PC-3 (cell line): ENCODE measurements around the gene PKP3. TPM values are rescaled to one million over a fixed set of nuclear protein-coding genes. Genes with fewer than 3 reads are reported as not detected.

ENCODE experiments used
- ATAC-seq: fragments of 200-7000 bp; cut with Tn5 transposase; 2 replicates; pipeline ENCODE4 v1.9.1; 2020; ENCODE audit warnings: mild to moderate bottlenecking, moderate library complexity
- BruUV-seq: library from RNA; stranded (reverse); fragments of 400-500 nt; replicated peaks from 2 replicates; lab custom pipeline; 2021; lab: Mats Ljungman, UMichigan
- CTCF ChIA-PET: fragments of 300-600 bp; sonication (Branson Sonifier 250); formaldehyde crosslinking; loops from one replicate; lab custom pipeline; 2022; ENCODE audit warnings: antibody characterized with exemption; lab: Charles Lee
- POLR2A ChIA-PET: fragments of 300-600 bp; sonication (Branson Sonifier 250); formaldehyde crosslinking; loops from one replicate; lab custom pipeline; 2022; ENCODE audit warnings: antibody characterized with exemption; ENCODE audit not compliant: unreplicated experiment; lab: Charles Lee
- DNase-seq: peaks from one replicate; pipeline ENCODE4 v3.0.0-alpha.2; 2015
- H2AFZ ChIP-seq: fragments of 300-600 bp; sonication (generic); 2 replicates; pipeline ENCODE4 v1.6.0; 2016; ENCODE audit warnings: antibody characterized with exemption, low read length
- H3F3A ChIP-seq: fragments of 300-600 bp; sonication (generic); one replicate; pipeline ENCODE4 v1.6.0; 2017; ENCODE audit warnings: antibody characterized with exemption, low read length, control low read depth, mild to moderate bottlenecking; ENCODE audit not compliant: unreplicated experiment
- H3K27ac ChIP-seq: fragments of 300-600 bp; sonication (generic); 2 replicates; pipeline ENCODE4 v1.5.1; 2016; ENCODE audit warnings: mild to moderate bottlenecking, low read length
- H3K27me3 ChIP-seq: fragments of 300-600 bp; sonication (generic); 2 replicates; pipeline ENCODE4 v1.6.1; 2016; ENCODE audit warnings: low read length, mixed read lengths
- H3K36me3 ChIP-seq: fragments of 300-600 bp; sonication (generic); 2 replicates; pipeline ENCODE4 v1.6.1; 2016; ENCODE audit warnings: low read depth, mixed run types, low read length, mixed read lengths
- H3K4me1 ChIP-seq: fragments of 300-600 bp; sonication (generic); 2 replicates; pipeline ENCODE4 v1.5.1; 2016; ENCODE audit warnings: low read length; ENCODE audit not compliant: insufficient read depth
- H3K4me2 ChIP-seq: fragments of 300-600 bp; sonication (generic); 2 replicates; pipeline ENCODE4 v1.6.0; 2016; ENCODE audit warnings: low read length
- H3K4me3 ChIP-seq: fragments of 300-600 bp; sonication (generic); 2 replicates; pipeline ENCODE4 v1.5.1; 2016; ENCODE audit warnings: mild to moderate bottlenecking, low read length, mixed read lengths
- H3K79me2 ChIP-seq: fragments of 300-600 bp; sonication (generic); 2 replicates; pipeline ENCODE4 v1.6.1; 2017; ENCODE audit warnings: low read length, mixed read lengths
- H3K9ac ChIP-seq: fragments of 300-600 bp; sonication (generic); 2 replicates; pipeline ENCODE4 v1.6.0; 2016; ENCODE audit warnings: mild to moderate bottlenecking, low read length
- H3K9me2 ChIP-seq: fragments of 300-600 bp; sonication (generic); replicated peaks from 2 replicates; pipeline ENCODE4 v1.6.1; 2016; ENCODE audit warnings: mixed run types, low read length, mixed read lengths
- H3K9me3 ChIP-seq: fragments of 300-600 bp; sonication (generic); 2 replicates; pipeline ENCODE4 v1.6.1; 2016; ENCODE audit warnings: low read length, mixed read lengths
- H4K20me1 ChIP-seq: fragments of 300-600 bp; sonication (generic); 2 replicates; pipeline ENCODE4 v1.6.1; 2016; ENCODE audit warnings: low read length, mixed read lengths
- EZH2 ChIP-seq: fragments of 300-600 bp; sonication (generic); IDR thresholded peaks from one replicate; pipeline ENCODE4 v1.6.1; 2017; ENCODE audit warnings: antibody characterized with exemption, mild to moderate bottlenecking, low read length; ENCODE audit not compliant: unreplicated experiment
- EZH2phosphoT487 ChIP-seq: fragments of 300-600 bp; sonication (generic); IDR thresholded peaks from 2 replicates; pipeline ENCODE4 v1.6.1; 2018; ENCODE audit warnings: mild to moderate bottlenecking, antibody characterized with exemption, low read length, borderline replicate concordance
- intact Hi-C: fragments of 100-400 bp; cut with micrococcal nuclease; formaldehyde crosslinking; loops from 2 replicates; pipeline ENCODE4 v1.9.0; 2023
- total RNA-seq: library from RNA; depleted of rRNA; stranded (reverse); fragments of >200 nt; gene quantifications from 2 replicates; pipeline ENCODE4 v1.2.3, GENCODE V29; 2014
- TF ChIP-seq, protein P1 (sequence below): fragments of 300-600 bp; sonication (generic); conservative IDR thresholded peaks from 2 replicates; pipeline ENCODE4 v1.5.1; 2017; ENCODE audit warnings: antibody characterized with exemption, low read depth, mild to moderate bottlenecking, low read length

PKP3 gene
- total RNA-seq, 1 experiment from 2014 or later: 218 TPM

DNA sequence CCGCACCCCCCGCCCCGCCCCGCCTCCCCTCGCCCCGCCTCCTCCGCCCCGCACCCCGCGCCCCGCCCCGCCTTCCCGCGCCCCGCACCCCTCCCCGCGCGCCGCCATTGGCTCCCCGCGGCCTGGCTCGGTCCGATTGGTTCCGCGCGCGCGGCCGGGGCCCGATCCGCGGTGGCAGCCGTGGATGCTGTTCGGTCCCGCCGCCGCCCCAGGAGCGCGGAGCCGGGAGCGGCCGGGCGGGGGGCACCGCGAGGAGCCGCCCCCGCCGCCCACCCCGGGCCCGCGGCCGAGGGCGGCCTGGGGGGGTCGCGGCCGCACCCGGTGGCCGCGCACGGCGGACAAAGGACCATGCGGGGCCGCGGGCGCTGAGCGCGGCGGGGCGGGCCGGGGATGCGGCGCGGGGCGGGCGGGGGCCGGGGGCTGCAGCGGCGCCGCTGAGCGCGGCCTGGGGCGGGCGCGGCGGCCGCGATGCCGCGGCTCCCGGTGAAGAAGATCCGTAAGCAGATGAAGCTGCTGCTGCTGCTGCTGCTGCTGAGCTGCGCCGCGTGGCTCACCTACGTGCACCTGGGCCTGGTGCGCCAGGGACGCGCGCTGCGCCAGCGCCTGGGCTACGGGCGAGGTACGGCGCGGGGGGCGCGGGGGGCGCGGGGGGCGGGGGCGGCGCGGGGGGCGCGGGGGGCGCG is 24.5 kb upstream of the PKP3 start, which contains the start of gene B4GALNT4:
Gene B4GALNT4, plus strand, starts transcription at position 164 of the 683 bp plus-strand sequence. Its CDS starts 305 bp downstream, at position 469.
- ChIA-PET CTCF (no interaction called here), POLR2A (interaction anchor here (0.6 kb wide), 2 partner anchors 69 to 162 kb away, joined by 3 read pairs; partner anchors contain the start of gene RIC8A)
- BruUV-seq: no TSS peak
- DNase-seq: peak; percentile 43
- no peaks in the 10 kb centered on the region for H3K9me2 ChIP-seq
- no peaks in the 10 kb centered on the region for H3K36me3 ChIP-seq
- H4K20me1 ChIP-seq: no peaks in the 10 kb centered on the region
- H3K4me3 ChIP-seq: peak within 1 kb of the TSS; percentile 69
- no peak within 1 kb of the TSS for H3K27ac ChIP-seq
- peaks cover 6% of the 10 kb centered on the region; the same call in 1 of the 2 replicates for H3K4me1 ChIP-seq
- no peaks in the 10 kb centered on the region for H3K27me3 ChIP-seq
- H3K4me2 ChIP-seq: peak within 1 kb of the TSS; percentile 87
- H3F3A ChIP-seq: no peaks in the 10 kb centered on the region
- peaks cover 10% of the 10 kb centered on the region for H3K79me2 ChIP-seq
- H3K9ac ChIP-seq: peak within 1 kb of the TSS; percentile 52
- peak; percentile 40 for ATAC-seq
- TF ChIP-seq EZH2: no peak
- TF ChIP-seq EZH2phosphoT487: no peak
- intact Hi-C loops: loop anchor here (2.0 kb wide), 1 partner anchor 75 kb away; no protein-coding TSS in a partner anchor
- H3K9me3 ChIP-seq: no peaks in the 10 kb centered on the region
- peak within 1 kb of the TSS; percentile 73 for H2AFZ ChIP-seq

DNA sequence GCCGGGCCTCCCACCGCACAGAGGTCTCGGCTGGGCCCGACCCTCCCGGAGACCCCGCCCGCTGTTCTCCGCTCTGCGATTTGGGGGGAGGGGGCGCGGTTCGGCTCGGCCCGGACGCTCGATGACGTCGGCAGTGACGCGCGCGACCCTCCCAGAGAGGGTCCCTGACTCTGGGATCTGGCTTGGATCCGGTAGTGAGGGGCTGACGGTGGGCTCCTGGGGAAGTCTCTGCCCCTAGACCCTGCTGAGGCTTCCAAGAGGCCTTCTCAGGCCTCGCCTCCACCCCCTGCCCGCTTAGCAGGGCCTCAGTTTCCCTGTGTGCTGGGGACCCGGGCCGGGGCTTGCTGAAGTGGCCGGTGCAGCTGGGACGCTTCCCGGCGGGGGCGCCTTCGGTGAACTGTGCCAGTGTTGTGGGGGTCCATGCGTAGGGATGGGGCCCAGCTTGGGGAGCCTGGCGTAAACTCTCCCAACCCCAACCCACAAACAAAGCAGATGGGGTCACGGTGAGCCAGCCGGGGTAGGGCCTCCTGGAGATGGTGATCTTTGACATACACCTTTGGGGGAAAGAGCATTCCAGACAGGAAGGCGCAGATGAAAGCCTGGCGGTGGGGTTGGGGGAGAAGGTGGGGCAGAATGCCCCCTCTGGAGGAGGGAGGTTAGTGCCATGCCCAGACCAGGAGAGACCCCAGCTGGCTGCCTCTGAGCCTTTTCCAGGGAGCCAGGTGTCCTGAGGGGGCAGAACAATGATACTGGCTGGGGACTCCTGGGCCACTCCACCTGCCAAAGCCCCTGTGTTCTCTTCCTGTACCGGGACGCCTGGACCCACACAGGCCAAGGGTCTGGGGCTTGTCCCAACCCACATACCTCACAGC is 23.7 kb upstream of the PKP3 start:
- Histone ChIP-seq H3K27ac (no peak overlapping the region), H3K4me2 (peak overlapping the region; percentile 87), H3K36me3 (no peaks in the 10 kb centered on the region), H3K4me3 (peak overlapping the region; percentile 69), H4K20me1 (no peaks in the 10 kb centered on the region), H3K9me3 (no peaks in the 10 kb centered on the region), H3K9ac (peak overlapping the region; percentile 52), H3K4me1 (peaks cover 6% of the 10 kb centered on the region; the same call in 1 of the 2 replicates), H3F3A (no peaks in the 10 kb centered on the region), H2AFZ (no peak overlapping the region), H3K9me2 (no peaks in the 10 kb centered on the region), H3K27me3 (no peaks in the 10 kb centered on the region), H3K79me2 (peaks cover 10% of the 10 kb centered on the region)
- TF ChIP-seq EZH2phosphoT487 (no peak), EZH2 (no peak)
- TF ChIP-seq, protein P1, sequence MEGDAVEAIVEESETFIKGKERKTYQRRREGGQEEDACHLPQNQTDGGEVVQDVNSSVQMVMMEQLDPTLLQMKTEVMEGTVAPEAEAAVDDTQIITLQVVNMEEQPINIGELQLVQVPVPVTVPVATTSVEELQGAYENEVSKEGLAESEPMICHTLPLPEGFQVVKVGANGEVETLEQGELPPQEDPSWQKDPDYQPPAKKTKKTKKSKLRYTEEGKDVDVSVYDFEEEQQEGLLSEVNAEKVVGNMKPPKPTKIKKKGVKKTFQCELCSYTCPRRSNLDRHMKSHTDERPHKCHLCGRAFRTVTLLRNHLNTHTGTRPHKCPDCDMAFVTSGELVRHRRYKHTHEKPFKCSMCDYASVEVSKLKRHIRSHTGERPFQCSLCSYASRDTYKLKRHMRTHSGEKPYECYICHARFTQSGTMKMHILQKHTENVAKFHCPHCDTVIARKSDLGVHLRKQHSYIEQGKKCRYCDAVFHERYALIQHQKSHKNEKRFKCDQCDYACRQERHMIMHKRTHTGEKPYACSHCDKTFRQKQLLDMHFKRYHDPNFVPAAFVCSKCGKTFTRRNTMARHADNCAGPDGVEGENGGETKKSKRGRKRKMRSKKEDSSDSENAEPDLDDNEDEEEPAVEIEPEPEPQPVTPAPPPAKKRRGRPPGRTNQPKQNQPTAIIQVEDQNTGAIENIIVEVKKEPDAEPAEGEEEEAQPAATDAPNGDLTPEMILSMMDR: no peak
- TSS peak; percentile 12 for BruUV-seq
- ChIA-PET CTCF (no interaction called here), POLR2A (interaction anchor here (0.6 kb wide), 2 partner anchors 70 to 163 kb away, joined by 3 read pairs; partner anchors contain the start of gene RIC8A)
- ATAC-seq (no peak), DNase-seq (no peak)
- intact Hi-C loops: no loop called here

DNA sequence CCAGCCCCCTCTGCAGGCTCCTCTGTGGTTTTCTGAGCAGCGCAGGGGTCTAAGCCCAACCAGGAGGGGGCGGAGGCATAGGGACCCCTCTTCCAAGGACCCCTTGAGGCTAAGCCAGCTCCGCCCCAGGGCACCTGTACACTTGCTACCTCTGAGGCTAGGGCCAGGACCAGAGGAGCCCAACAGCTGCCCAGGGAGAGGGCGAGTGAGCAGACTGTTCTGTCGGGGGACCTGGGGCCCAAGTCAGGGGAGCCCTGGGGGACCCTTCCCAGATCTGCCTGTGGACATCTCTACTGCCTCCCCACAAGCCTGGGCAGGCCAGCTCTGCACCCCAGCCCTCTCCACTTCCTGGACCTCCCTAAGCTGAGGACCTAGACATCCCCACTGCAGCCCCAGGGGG is 23.0 kb upstream of the PKP3 start:
- H2AFZ ChIP-seq: no peak overlapping the region
- TF ChIP-seq EZH2phosphoT487: no peak
- TF ChIP-seq, protein P1: no peak
- no peak for TF ChIP-seq EZH2
- BruUV-seq: no TSS peak
- ATAC-seq (no peak), DNase-seq (no peak)
- H3K4me2 ChIP-seq: peak overlapping the region; percentile 87; the same call in 1 of the 2 replicates
- H3K9me2 ChIP-seq: no peaks in the 10 kb centered on the region
- no peak overlapping the region for H3K4me3 ChIP-seq
- H3K79me2 ChIP-seq: peaks cover 10% of the 10 kb centered on the region
- H3K4me1 ChIP-seq: peaks cover 6% of the 10 kb centered on the region; the same call in 1 of the 2 replicates
- no peak overlapping the region for H3K27ac ChIP-seq
- no peaks in the 10 kb centered on the region for H3K36me3 ChIP-seq
- H3K27me3 ChIP-seq: no peaks in the 10 kb centered on the region
- H3K9me3 ChIP-seq: no peaks in the 10 kb centered on the region
- no peaks in the 10 kb centered on the region for H3F3A ChIP-seq
- H4K20me1 ChIP-seq: no peaks in the 10 kb centered on the region
- H3K9ac ChIP-seq: no peak overlapping the region
- POLR2A ChIA-PET: no interaction called here
- intact Hi-C loops: no loop called here
- CTCF ChIA-PET: no interaction called here
